DOHH2 (cell line): ENCODE results near the gene CCNE1.
"Not testable (repeated sequence)": the region's sequence is repeated elsewhere in the genome, so short reads cannot be mapped to it uniquely, and the experiment has no call there.

Experiments used
- EZH2phosphoT487 ChIP-seq: fragments of 200-600 bp; sonication (generic); IDR thresholded peaks from 2 replicates; pipeline ENCODE4 v1.6.1; 2017; ENCODE audit warnings: borderline replicate concordance, mild to moderate bottlenecking, antibody characterized with exemption, low read length, moderate library complexity, mixed read lengths
- TF ChIP-seq, protein P1 (sequence below): fragments of 200-600 bp; sonication (generic); IDR thresholded peaks from one replicate; pipeline ENCODE4 v1.5.1; 2014; ENCODE audit warnings: antibody characterized with exemption, mild to moderate bottlenecking, low read depth, low read length; ENCODE audit not compliant: poor library complexity, severe bottlenecking

DNA sequence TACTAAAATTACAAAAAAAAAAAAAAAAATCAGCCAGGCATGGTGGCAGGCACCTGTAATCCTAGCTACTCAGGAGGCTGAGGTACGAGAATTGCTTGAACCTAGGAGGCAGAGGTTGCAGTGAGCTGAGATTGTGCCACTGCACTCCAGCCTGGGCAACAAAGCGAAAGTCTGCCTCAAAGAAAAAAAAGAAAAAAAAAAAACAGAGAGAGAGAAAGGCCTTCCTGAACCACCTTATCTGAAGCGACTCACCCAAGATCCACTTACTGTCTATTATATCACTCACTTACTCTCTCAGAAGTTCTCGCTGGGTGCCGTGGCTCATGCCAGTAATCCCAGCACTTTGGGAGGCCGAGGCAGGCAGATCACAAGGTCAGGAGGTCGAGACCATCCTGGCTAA is 17.3 kb upstream of the CCNE1 start:
- TF ChIP-seq, protein P1, sequence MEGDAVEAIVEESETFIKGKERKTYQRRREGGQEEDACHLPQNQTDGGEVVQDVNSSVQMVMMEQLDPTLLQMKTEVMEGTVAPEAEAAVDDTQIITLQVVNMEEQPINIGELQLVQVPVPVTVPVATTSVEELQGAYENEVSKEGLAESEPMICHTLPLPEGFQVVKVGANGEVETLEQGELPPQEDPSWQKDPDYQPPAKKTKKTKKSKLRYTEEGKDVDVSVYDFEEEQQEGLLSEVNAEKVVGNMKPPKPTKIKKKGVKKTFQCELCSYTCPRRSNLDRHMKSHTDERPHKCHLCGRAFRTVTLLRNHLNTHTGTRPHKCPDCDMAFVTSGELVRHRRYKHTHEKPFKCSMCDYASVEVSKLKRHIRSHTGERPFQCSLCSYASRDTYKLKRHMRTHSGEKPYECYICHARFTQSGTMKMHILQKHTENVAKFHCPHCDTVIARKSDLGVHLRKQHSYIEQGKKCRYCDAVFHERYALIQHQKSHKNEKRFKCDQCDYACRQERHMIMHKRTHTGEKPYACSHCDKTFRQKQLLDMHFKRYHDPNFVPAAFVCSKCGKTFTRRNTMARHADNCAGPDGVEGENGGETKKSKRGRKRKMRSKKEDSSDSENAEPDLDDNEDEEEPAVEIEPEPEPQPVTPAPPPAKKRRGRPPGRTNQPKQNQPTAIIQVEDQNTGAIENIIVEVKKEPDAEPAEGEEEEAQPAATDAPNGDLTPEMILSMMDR = not testable (repeated sequence)
- not testable (repeated sequence) for TF ChIP-seq EZH2phosphoT487
